Effector memory CD8-positive, alpha-beta T cell (primary cell): Measurements from ENCODE around the gene NPR2.

Experiments
- ATAC-seq: fragments of 150-1000 bp; cut with Tn5 transposase; replicated peaks from 2 replicates; pipeline ENCODE4 v1.10.0; 2021; ENCODE audit warnings: mild to moderate bottlenecking, moderate library complexity
- DNase-seq, 3 experiments: peaks; one replicate each; pipeline ENCODE4 v3.0.0; 2021
- H3K27ac Mint-ChIP-seq, 2 donors: one replicate each; pipeline ENCODE4 v1.8.0; 2022; ENCODE audit warnings: mild to moderate bottlenecking in 2 of 2, mixed read lengths in 2 of 2, moderate library complexity in 2 of 2
- H3K27me3 Mint-ChIP-seq, 2 donors: one replicate each; pipeline ENCODE4 v1.8.0; 2022; ENCODE audit warnings: mixed read lengths in 2 of 2
- H3K36me3 Mint-ChIP-seq: one replicate; pipeline ENCODE4 v1.8.0; 2022; ENCODE audit warnings: mild to moderate bottlenecking, moderate library complexity, mixed read lengths; ENCODE audit not compliant: insufficient read depth
- H3K4me1 Mint-ChIP-seq, 2 donors: one replicate each; pipeline ENCODE4 v1.8.0; 2022; ENCODE audit warnings: low read depth in 2 of 2, mixed read lengths in 2 of 2
- H3K4me3 Mint-ChIP-seq, 2 donors: one replicate each; pipeline ENCODE4 v1.8.0; 2022; ENCODE audit warnings: mild to moderate bottlenecking in 2 of 2, mixed read lengths in 2 of 2, moderate library complexity in 2 of 2
- H3K9me3 Mint-ChIP-seq, 2 donors: one replicate each; pipeline ENCODE4 v1.8.0; 2022; ENCODE audit warnings: mixed read lengths in 2 of 2

Gene NPR2

DNA sequence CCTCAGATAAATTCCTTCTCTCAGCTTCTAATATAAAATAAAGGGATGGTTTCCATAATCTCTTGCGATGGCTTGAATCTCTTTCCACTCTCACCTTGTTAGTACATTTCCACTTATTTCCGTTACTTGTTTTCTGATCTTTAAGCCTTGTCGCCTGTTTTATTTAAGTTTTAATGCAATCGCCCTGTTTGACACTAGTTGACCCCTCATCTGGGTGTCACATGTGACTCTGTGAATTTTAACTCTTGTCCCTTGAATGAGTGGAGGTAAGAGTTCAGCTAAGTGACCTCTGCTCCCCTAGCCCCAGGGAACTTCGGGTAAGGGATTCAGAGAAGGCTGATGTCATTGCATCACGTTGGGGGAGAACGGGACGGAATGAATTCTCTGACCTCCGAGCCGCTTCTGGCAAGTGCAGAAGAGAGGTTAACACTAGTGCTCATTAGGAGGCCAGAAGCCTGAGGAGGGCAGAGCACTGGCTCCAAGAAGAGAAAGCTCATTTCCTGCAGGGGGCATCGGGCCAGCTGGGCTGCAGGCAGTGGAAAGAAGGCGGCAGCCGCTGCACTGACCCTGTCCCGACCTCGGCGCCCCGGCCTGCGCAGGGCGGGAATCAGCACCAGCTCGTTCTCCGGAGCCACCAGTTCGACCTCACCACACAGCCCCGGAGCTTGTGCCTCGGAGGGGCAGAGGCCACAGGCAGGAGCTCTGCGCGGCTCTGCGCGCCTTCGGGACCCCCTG is 22.9 kb downstream of the NPR2 start:
- H3K4me1 Mint-ChIP-seq, result peaks cover 28 to 29% of the 10 kb centered on the region in 2 donors
- DNase-seq (peak in 2 of 3 experiments; percentile 16 to 23), ATAC-seq (no peak)

DNA sequence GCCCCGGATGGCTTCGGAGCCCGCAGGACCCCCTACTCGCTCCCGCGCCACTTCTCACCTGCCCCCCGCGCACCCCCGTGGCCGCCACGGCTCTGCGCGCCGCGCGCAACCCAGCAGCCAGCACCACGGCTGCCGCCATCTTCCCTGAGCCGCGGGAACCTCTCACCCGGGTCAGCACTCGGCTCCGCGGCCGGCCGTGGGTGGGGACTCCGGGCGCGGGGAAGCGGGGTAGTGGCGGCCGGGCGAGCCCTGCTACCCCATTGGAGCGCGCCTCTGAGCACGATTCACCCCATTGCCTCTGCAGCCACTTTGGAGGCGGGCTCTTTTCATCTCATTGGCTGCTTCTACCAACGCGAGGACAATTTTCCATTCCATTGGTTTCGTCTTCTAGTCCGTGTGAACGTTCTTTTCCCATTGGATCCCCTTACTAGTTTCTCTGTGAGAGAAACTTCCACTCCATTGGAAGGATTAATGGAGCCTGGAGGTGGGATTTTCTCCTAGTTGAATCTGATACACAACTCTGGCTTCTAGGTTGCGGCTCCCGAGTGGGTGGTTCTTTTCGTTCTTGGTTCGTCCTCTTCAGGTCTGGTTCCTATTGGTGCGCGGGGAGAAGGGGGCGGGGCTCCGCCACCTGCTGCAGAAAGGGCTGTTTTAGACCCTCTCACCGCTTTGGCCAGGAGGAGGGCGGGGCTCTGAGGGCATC is 23.6 kb downstream of the NPR2 start, which contains the start of gene HINT2:
HINT2 (minus strand) TSS at position 202 of the 703 bp plus-strand sequence; CDS start at position 139, 63 bp downstream.
- peaks cover 0 to 6% of the 10 kb centered on the region in 2 donors for H3K27me3 Mint-ChIP-seq
- peaks cover 28 to 29% of the 10 kb centered on the region in 2 donors for H3K4me1 Mint-ChIP-seq
- H3K36me3 Mint-ChIP-seq, result peaks cover 20% of the 10 kb centered on the region
- H3K9me3 Mint-ChIP-seq, result peaks cover 0 to 1% of the 10 kb centered on the region in 2 donors
- ATAC-seq (peak; percentile 72), DNase-seq (peak; percentile 94 to 97 (median 95))
- H3K4me3 Mint-ChIP-seq, result peak within 1 kb of the TSS; percentile 83 to 92
- H3K27ac Mint-ChIP-seq, result peak within 1 kb of the TSS; percentile 85 to 87

More for the DNA sequence above, 22.9 kb downstream of the NPR2 start:
- Mint-ChIP-seq H3K36me3 (peaks cover 20% of the 10 kb centered on the region), H3K27ac (peak overlapping the region; percentile 85 to 87), H3K9me3 (peaks cover 0 to 1% of the 10 kb centered on the region in 2 donors), H3K27me3 (peaks cover 0 to 6% of the 10 kb centered on the region in 2 donors), H3K4me3 (peak overlapping the region; percentile 83 to 92)

DNA sequence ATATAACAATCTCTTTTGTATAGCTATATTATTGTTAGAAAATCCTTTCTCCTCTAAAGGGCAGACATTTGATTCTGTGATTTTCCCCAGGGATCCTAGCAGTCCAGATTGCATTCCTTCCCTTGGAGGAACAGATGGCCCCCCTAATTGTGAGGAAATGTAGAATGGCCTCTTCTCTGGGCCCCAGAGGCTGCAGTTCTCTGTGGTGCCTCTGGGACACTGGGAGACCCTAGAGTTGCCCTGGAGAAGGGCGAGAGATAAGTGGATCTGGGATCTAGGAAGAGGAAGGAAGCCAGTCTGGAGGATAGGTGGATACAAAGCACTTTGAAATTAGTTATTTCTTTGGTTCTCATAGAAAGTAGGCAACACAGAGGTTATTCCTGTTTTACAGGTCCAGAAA is 25.3 kb downstream of the NPR2 start:
- DNase-seq (no peak), ATAC-seq (no peak)
- Mint-ChIP-seq H3K4me3 (peak overlapping the region in 1 of 2 donors; percentile 92), H3K4me1 (peaks cover 24 to 26% of the 10 kb centered on the region in 2 donors), H3K36me3 (peaks cover 18% of the 10 kb centered on the region), H3K9me3 (peaks cover 0 to 1% of the 10 kb centered on the region in 2 donors), H3K27me3 (peaks cover 0 to 6% of the 10 kb centered on the region in 2 donors), H3K27ac (no peak overlapping the region)

DNA sequence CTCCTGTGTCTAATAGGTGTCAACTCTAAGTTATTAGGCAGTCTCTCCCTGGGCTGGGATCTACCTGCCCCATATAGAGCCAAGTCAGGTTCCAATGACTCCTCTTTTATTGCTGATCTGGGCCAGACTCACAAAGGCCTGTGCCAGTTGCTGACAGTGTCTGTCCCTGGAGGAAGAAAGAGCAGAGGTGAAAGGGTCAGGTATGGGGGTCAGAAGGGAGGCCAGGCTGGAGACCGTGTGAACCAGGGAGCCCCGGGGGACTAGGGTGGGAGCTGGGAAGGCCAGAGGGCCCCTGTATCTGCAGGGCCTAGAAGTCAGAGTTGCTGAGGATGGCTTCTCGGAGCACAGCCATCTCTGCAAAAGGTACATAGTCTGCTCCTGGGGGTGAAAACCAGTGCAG is 26.9 kb downstream of the NPR2 start:
- H3K27me3 Mint-ChIP-seq, result peaks cover 6% of the 10 kb centered on the region in 2 donors
- H3K27ac Mint-ChIP-seq, result no peak overlapping the region
- DNase-seq (no peak), ATAC-seq (no peak)
- no peak overlapping the region for H3K4me3 Mint-ChIP-seq
- H3K9me3 Mint-ChIP-seq, result peaks cover 0 to 1% of the 10 kb centered on the region in 2 donors
- peaks cover 9 to 14% of the 10 kb centered on the region in 2 donors for H3K4me1 Mint-ChIP-seq
- H3K36me3 Mint-ChIP-seq, result peaks cover 13% of the 10 kb centered on the region

DNA sequence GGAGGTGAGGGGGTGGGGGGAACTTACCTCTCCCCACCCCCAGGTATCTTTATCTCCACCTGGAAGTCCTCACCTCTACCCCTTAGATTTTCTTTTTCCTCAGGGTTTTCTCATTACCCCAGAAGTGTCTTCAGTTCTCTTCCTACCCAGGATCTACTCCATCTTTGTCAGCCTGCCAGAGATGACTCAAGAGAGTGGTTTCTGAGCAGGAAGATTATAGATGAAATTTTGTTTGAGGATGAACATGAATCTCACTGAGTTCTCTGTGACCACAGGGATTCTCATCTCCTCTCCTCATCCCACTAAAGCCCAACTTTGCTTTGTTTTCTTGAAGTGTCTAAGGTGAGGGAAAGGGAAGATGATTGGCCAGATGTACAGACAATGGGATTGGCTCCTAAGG is 28.7 kb downstream of the NPR2 start:
- H3K27me3 Mint-ChIP-seq, result peaks cover 6% of the 10 kb centered on the region in 2 donors
- H3K4me3 Mint-ChIP-seq, result no peak overlapping the region
- no peak for ATAC-seq
- H3K9me3 Mint-ChIP-seq, result peaks cover 0 to 1% of the 10 kb centered on the region in 2 donors
- H3K27ac Mint-ChIP-seq, result no peak overlapping the region
- peaks cover 12% of the 10 kb centered on the region for H3K36me3 Mint-ChIP-seq
- peaks cover 3 to 7% of the 10 kb centered on the region in 2 donors for H3K4me1 Mint-ChIP-seq
- DNase-seq, result no peak

DNA sequence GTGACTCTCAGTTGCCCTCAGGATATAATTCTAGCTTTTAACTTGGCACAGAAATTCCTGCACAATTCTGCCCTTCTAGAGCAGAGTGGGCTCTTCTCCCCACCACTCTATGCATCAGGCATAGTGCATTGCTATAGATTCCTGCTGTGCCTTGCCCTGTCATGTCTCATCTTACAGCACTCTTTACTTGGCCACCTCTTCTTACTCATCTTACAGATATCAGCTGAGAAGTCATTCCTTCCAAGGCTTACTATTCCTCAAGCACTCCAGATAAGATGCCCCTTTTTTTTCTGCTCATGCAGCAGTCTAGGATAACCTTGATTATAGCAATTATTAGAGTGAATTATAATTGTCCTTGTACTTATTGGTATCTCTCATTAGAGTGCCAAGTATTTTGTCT is 31.5 kb downstream of the NPR2 start:
- no peak for ATAC-seq
- no peak for DNase-seq
- Mint-ChIP-seq H3K9me3 (no peaks in the 10 kb centered on the region), H3K27ac (no peak overlapping the region), H3K27me3 (peaks cover 5 to 6% of the 10 kb centered on the region in 2 donors), H3K4me3 (no peak overlapping the region), H3K36me3 (peaks cover under 1% of the 10 kb centered on the region), H3K4me1 (peaks cover 5 to 6% of the 10 kb centered on the region in 2 donors)

DNA sequence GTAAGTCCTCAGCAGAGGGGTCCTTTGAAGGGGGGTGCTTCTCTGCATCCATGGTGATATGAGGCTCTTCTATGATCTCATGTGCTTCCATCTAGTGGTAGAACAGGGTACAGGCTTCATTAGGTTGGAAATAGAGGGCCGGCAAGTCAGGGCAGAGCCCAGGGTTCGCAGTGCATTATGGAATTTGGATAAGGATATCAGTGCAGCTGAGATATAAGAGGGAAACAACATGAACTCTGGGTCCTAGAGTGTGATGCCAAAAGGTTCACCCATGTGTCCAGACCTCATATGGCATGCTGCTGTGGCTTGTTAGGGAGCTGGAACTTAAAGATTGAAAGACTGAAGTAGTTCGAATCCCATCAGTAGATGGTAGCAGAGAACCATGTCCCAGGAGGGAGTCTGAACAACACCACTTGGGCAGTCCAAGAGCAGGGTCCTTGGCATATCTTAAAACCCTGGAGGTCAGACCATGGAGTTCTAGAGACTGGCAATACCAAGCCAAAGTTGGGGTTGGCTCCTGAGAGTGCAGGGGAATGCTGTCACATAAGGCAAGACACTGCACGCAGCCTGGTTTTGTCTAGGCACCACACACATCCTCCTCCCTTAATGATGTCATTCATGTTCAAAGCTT is 34.8 kb downstream of the NPR2 start:
- Mint-ChIP-seq H3K4me3 (no peak overlapping the region), H3K9me3 (no peaks in the 10 kb centered on the region), H3K36me3 (peaks cover 12% of the 10 kb centered on the region), H3K27ac (no peak overlapping the region), H3K27me3 (peaks cover 0 to 6% of the 10 kb centered on the region in 2 donors), H3K4me1 (peaks cover 28 to 32% of the 10 kb centered on the region in 2 donors)
- DNase-seq (peak; percentile 36 to 42 (median 40)), ATAC-seq (peak; percentile 38)

DNA sequence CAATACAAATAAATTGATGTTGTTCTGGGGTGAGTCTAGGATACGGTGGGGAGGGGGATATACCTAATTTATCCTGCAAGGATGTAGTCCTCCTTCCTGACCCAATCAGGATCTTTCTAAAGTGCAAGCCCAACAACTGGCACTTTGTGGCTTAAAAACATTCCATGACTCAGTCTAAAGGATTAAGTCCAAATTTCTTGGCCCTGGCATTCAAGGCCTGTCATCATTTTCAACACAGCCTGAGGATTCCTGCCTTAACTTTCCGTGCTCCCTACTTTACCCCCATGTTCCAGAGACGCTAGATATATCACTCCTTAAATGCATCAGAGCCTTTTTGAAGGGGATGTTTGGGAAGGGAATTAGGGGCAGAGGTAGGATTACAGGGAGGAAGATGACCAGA is 36.1 kb downstream of the NPR2 start:
- ATAC-seq, result no peak
- peak overlapping the region in 1 of 2 donors; percentile 97 for H3K27ac Mint-ChIP-seq

DNA sequence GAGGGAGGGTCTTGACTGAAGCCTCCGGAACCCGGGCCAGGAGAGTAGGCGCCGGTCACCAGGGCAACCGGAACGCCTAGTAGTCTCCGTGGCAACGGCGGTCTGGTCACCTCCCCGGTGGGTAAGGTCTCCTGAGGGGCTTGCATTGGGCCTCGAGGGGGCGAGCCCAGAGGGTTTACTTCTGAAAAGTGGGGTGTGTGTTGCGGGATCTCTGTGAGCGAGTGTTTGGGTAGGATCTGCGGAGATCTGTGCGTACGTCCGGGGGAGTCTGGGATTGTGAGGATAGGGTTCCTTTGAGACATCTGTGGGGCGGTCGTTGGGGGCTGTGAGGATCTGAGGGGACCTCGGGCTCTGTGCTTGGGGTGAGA is 37.3 kb downstream of the NPR2 start, which contains the start of gene FAM221B:
FAM221B (minus strand) TSS at position 17 of the 368 bp plus-strand sequence. CDS start 2,571 bp downstream, outside the sequence.
- peaks cover 32% of the 10 kb centered on the region in 2 donors for H3K4me1 Mint-ChIP-seq
- H3K9me3 Mint-ChIP-seq, result no peaks in the 10 kb centered on the region
- H3K4me3 Mint-ChIP-seq, result peak within 1 kb of the TSS; percentile 90 to 99
- H3K27me3 Mint-ChIP-seq, result no peaks in the 10 kb centered on the region
- H3K36me3 Mint-ChIP-seq, result peaks cover 12% of the 10 kb centered on the region
- DNase-seq (peak in 1 of 3 experiments; percentile 31), ATAC-seq (peak; percentile 21)
- H3K27ac Mint-ChIP-seq, result peak within 1 kb of the TSS; percentile 92 to 97

More for the DNA sequence above, 36.1 kb downstream of the NPR2 start:
- H3K27me3 Mint-ChIP-seq, result peaks cover 0 to 6% of the 10 kb centered on the region in 2 donors
- peak overlapping the region; percentile 90 to 99 for H3K4me3 Mint-ChIP-seq
- no peak for DNase-seq
- H3K36me3 Mint-ChIP-seq, result peaks cover 12% of the 10 kb centered on the region
- no peaks in the 10 kb centered on the region for H3K9me3 Mint-ChIP-seq
- H3K4me1 Mint-ChIP-seq, result peaks cover 32% of the 10 kb centered on the region in 2 donors

DNA sequence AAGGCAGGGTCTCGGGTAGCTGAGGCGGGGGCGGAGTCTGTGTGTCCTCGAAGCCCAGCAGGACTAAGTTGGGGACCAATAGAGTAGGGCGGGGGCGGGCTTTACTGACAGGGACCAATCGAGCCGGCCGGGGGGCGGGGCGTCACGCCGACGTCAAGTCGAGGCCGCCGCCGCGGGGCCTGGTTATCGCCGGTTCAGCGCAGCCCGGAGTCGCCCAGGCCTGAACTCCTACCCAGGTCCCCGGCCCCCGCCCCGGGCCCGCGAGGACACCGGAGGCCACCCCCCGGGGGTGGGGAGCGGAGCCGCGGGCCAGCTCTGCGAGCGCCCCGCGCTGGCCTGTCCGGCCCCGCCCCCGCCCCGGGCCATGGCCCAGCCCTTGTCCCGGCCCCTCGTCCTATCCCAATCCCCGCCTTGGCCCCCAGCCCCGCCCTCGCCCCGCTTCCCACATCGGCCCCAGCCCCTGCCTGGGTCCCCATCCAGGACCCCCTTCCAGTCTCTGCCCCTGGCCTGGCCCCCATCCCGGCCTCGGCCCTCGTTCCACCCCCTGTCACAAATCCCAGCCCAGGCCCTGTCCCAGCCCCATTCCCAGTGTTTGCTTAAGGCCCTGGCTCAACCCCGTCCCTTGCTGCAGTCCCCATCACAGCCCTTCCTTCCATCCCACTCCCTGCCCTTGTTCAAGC is 37.8 kb downstream of the NPR2 start, which contains the start of gene TMEM8B:
TMEM8B (plus strand) TSS at position 145 of the 680 bp plus-strand sequence; CDS start at position 365, 220 bp downstream.
- Mint-ChIP-seq H3K36me3 (peaks cover 12% of the 10 kb centered on the region), H3K9me3 (no peaks in the 10 kb centered on the region), H3K4me3 (peak within 1 kb of the TSS; percentile 90 to 99), H3K4me1 (peaks cover 32% of the 10 kb centered on the region in 2 donors), H3K27ac (peak within 1 kb of the TSS; percentile 92 to 97), H3K27me3 (no peaks in the 10 kb centered on the region)
- peak; percentile 86 to 87 (median 87) for DNase-seq
- ATAC-seq, result peak; percentile 92

DNA sequence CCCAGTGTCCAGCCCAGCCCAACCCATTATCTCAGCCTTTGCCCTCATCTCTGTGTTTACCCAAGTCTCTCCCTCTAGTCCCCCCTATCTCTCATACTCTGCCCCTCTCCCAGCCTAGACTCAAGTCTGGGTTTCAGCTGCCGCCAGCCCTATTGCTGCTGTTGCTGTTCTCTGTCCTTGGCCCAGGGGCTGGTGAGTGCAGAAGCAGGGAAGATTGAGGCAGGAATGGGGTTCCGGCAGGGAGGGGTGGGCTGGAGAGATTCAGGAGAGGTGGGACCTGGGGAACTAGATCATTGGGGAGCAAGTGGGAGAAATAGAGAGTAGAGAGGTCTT is 38.3 kb downstream of the NPR2 start:
- Mint-ChIP-seq H3K27me3 (no peaks in the 10 kb centered on the region), H3K4me1 (peaks cover 32% of the 10 kb centered on the region in 2 donors), H3K36me3 (peaks cover 12% of the 10 kb centered on the region), H3K9me3 (no peaks in the 10 kb centered on the region), H3K27ac (peak overlapping the region; percentile 92 to 97), H3K4me3 (peak overlapping the region; percentile 90 to 99)
- ATAC-seq (no peak), DNase-seq (no peak)

DNA sequence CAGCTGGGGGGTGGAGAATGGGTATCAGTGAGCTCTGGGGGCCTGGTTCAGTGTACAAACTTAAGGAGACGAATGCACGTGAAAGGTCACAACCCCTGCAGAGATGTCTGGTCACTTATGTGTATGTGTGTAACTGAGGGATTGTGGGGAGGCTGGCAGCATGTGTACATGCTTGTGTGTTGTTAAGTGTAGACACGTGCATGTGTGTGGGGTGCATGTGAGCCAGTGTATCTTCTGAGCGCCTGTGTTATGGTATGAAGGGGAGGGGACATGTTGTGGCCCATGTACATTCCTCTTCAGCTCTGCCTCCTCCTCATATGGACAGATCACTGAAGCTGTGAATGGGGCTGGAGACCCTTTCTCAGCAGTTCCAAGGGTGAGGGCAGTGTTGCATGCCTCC is 39.6 kb downstream of the NPR2 start:
- Mint-ChIP-seq H3K4me1 (peaks cover 30 to 32% of the 10 kb centered on the region in 2 donors), H3K9me3 (no peaks in the 10 kb centered on the region), H3K27ac (no peak overlapping the region), H3K4me3 (no peak overlapping the region), H3K36me3 (peaks cover 12% of the 10 kb centered on the region), H3K27me3 (no peaks in the 10 kb centered on the region)
- DNase-seq (no peak), ATAC-seq (no peak)
